NCI-H510A treated with DMSO at 0.1 percent for 48 hours (cell line): Measurements from ENCODE around the gene ZNF165.
A peak's percentile ranks its signal among the peaks of the same experiment; 100 is the strongest.
"Not testable (repeated sequence)": the region's sequence is repeated elsewhere in the genome, so short reads cannot be mapped to it uniquely, and the experiment has no call there.

Experiments
- DNase-seq: peaks from one replicate; lab custom pipeline; 2025; lab: John Stamatoyannopoulos, UW

The ZNF165 gene

GRCh38 chr6:28080381-28080630, at the start of gene ZNF165:
Gene ZNF165, plus strand, starts transcription at chr6:28080568. Its CDS starts 4,913 bp downstream, at chr6:28085481.
- not testable (repeated sequence) for DNase-seq

- no peak for DNase-seq
Measured at GRCh38 chr6:28053584-28053983, 26.8 kb upstream of the ZNF165 start.

DNA sequence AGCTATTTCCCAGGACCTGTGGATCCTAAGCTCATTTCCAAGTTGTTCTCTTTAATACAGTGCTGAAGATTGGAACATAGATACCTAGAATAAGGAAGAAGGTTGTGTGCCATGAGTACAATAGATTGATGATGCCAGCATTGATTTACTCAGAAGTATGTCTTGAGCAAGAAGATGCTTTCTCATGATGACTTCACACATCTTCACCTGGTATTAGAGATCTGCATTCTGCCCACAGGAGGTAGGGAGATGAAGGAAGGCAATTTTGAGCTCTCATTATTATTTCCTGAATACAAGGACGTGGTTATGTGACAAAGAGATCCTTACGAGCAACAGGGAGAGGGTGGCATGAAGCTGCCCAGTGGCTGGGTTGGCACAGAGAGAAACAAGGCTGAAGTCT, 20.0 kb upstream of the ZNF165 start:
- DNase-seq, result no peak

GRCh38 chr6:28064272-28064671, 16.1 kb upstream of the ZNF165 start:
- DNase-seq, result no peak

GRCh38 chr6:28068067-28068466, 12.3 kb upstream of the ZNF165 start:
- no peak for DNase-seq

DNA sequence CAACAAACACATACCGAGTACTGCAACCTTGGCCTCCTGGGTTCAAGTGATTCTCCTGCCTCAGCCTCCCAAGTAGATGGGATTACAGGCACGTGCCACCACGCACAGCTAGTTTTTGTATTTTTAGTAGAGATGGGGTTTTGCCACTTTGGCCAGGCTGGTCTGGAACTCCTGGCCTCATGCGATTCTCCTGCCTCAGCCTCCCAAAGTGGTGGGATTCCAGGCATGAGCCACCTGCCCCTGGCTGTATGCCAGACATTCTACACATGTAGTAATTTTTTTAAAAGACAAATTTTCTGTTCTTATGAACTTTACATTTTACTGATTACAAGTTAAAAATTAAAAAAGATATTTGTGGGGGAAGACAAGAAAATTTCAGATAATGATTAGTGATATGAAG, 9.4 kb upstream of the ZNF165 start:
- DNase-seq, result not testable (repeated sequence)

DNA sequence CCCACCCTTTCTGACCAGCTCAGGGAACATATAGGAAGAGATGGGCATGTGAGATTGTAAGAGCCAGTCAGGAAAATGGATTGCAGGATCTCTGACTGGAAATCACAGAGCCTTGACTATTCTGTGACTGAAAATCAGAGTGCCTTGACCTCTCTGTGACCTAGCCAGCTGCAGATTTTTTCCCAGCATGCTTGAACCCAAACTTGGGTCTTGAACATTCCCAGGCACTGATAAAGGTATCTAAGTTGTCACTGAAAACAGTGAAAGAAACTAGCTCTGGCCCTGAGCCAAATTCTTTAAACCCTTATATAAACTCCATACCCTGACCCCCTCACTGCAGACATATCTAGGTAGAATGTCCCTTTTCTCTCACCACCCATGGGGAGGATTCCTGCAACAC, 2.3 kb upstream of the ZNF165 start:
- DNase-seq, result no peak

- DNase-seq, result no peak
Measured at GRCh38 chr6:28078836-28079235, 1.5 kb upstream of the ZNF165 start.

- DNase-seq, result peak; percentile 89
Measured at GRCh38 chr6:28080631-28081485, 490 bp downstream of the ZNF165 start.

DNA sequence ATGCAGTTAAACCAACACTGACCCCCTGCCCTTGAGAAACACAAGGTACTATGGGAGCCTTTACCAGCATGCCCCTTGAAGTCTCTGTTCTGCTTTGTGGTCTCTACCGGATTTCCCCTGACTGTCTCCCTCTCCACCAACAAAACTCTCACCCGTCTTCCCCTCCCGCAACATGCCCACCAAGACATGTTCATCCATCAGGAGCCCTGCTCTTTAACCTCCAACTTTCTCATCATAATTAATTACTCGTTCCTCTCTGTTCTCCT, 1.1 kb downstream of the ZNF165 start:
- no peak for DNase-seq

DNA sequence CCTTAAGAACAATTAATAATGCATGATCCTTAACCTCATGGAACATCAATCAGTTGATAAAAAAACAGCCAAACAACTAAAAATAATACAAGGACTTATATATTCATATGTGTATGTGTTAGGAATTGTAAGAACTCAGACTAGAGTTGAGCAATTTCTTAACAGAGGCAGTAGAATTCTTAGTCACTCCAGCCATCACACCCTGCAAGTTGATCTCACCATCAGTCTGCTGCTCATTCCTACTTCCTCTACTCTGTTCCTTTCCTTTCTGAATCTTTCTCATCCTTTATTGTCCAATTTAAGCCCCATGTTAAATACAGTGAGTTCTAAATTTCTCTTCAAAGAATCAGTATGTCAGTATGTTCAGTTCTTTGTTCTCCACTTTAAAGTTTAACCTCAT, 2.6 kb downstream of the ZNF165 start:
- DNase-seq, result no peak

GRCh38 chr6:28089054-28089453, 8.7 kb downstream of the ZNF165 start:
- DNase-seq, result no peak

DNA sequence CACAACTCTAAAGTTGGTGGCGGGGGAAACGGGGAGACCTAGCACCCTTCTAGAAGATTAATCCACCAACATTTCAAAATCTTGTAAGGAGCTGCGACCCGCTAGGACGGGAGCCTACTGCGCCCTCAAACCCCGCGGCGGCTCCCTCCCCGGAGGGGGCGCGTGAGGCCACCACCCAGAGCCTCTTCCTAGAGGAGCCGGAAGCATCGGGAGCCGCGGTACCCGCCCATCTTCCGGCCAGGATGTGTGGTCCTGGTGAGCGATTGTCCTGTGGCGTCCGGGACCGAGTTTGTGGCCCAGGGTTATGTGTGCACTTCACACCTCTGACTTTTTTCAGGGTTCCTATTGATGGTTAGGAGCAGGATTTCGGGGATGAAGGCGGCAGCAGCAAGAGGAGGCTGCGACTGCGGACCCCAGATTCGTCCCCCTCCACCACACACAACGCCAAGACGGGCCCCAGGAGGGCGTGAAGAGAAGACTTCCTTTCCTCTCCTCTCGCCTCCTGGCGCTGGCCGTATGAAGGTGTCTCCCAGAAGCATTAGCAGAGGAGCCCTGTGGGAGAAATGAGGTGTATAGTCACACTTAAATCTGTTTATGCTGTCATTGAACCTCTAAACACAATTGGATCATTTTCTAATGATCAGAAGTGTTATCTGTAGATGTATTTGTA, 10.7 kb downstream of the ZNF165 start:
- DNase-seq, result no peak

DNA sequence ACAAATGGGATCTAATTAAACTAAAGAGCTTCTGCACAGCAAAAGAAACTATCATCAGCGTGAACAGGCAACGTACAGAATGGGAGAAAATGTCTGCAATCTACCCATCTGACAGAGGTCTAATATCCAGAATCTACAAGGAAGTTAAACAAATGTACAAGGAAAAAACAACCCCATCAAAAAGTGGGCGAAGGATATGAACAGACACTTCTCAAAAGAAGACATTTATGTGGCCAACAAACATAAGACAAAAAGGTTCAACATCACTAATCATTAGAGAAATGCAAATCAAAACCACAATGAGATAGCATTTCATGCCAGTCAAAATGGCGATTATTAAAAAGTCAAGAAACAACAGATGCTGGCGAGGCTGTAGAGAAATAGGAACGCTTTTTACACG, 21.9 kb downstream of the ZNF165 start:
- not testable (repeated sequence) for DNase-seq

GRCh38 chr6:28102699-28103098, 22.3 kb downstream of the ZNF165 start:
- not testable (repeated sequence) for DNase-seq

- peak; percentile 83 for DNase-seq
Measured at GRCh38 chr6:28104392-28105244, 24.2 kb downstream of the ZNF165 start.

DNA sequence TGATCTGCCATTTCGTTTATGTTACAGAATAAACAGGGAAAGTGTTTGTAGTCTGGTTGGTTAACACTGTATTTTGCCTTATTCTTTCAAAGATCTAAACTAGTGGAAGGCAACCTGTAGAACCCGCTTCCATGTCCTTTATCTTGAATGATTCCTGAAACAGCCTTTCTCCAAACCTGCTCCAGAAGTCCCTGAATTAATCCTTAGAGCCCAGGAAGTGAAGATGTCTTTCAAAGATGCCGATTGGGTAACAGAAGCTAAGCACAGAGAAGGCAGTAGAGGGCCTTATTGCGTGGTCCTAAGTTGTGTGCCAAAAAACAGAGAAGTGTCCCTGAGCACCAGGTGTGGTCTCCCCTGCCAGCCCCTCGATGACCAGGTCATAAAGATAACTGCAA, 24.9 kb downstream of the ZNF165 start:
- DNase-seq, result peak; percentile 27

- no peak for DNase-seq
Measured at GRCh38 chr6:28107506-28107905, 27.1 kb downstream of the ZNF165 start.

- no peak for DNase-seq
Measured at GRCh38 chr6:28111964-28112363, 31.6 kb downstream of the ZNF165 start.

- no peak for DNase-seq
Measured at GRCh38 chr6:28115799-28116198, 35.4 kb downstream of the ZNF165 start.

DNA sequence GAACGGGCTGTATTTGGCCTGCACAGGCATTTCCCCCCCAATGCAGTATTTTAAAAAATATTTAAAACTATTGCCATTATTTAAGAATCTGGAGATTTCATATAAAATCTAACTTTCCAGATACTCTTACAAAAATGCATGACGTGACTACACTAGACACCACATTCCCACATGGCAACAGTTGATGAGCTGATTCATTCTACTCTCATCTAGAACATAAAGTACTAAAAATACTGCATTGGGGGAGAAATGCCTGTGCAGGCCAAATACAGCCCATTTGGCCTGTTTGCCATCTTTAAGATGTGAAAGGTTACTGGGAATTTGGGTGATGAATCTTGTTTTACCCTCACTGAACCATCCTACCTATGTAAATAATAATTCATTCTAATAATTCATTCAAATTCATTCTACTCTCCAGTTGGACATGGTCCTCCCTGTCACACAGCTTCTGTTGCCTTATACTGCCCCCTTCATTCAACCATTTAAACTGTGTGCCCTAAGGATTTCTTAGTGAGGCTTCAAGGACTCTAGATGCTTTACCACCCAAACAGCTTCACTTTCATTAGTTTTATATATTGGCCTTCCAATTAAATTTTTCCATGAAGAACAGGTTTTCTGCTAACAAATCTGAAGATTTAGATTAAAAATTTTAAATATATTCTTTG, 37.1 kb downstream of the ZNF165 start:
- no peak for DNase-seq

DNA sequence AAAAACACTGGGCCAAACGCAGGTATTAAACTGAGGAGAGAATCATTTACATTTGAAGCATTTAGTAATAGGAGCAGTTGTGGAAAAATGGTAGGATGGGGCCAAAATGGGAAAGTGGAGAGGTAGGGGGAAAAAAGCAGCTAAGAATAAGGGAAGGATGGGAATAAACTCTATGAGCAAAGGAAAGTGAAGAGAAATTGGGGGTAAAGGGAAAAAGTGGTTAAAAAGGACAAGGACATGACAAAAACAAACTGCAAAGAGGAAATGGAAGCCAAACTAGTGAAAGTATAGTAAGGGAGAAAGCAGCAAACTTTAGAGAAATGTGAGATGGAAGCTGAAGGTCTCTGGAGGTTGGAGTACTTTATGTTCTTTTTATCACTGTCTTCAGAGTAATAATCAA, 37.8 kb downstream of the ZNF165 start:
- no peak for DNase-seq

- no peak for DNase-seq
Measured at GRCh38 chr6:28121876-28122275, 41.5 kb downstream of the ZNF165 start.
